SIG-M5 treated with dmso at 0.1 percent for 504 hours (cell line): ENCODE data around the gene AMIGO3.
"Not testable (repeated sequence)": the region's sequence is repeated elsewhere in the genome, so short reads cannot be mapped to it uniquely, and the experiment has no call there.

Source experiments
- DNase-seq: peaks from one replicate; lab custom pipeline; 2025; ENCODE audit not compliant: unreplicated experiment; lab: John Stamatoyannopoulos, UW

Gene AMIGO3

GRCh38 chr3:49689908-49690624, 29.4 kb downstream of the AMIGO3 start:
- not testable (repeated sequence) for DNase-seq

- no peak for DNase-seq
Observed at GRCh38 chr3:49689046-49689907, 30.2 kb downstream of the AMIGO3 start, which contains the start of the genes MST1 and RNF123. Gene MST1, minus strand, starts transcription at chr3:49689474. Its CDS starts 783 bp downstream, at chr3:49688691. Gene RNF123, plus strand, starts transcription at chr3:49689557. Its CDS starts 1,609 bp downstream, at chr3:49691166.

- not testable (repeated sequence) for DNase-seq
Observed at GRCh38 chr3:49688338-49689045, 31.0 kb downstream of the AMIGO3 start.

- DNase-seq, result not testable (repeated sequence)
Observed at GRCh38 chr3:49687424-49687795, 32.1 kb downstream of the AMIGO3 start.

- DNase-seq, result not testable (repeated sequence)
Observed at GRCh38 chr3:49686769-49687423, 32.6 kb downstream of the AMIGO3 start.

GRCh38 chr3:49686346-49686745, 33.1 kb downstream of the AMIGO3 start:
- DNase-seq, result not testable (repeated sequence)

- DNase-seq, result not testable (repeated sequence)
Observed at GRCh38 chr3:49685846-49686245, 33.6 kb downstream of the AMIGO3 start.

- not testable (repeated sequence) for DNase-seq
Observed at GRCh38 chr3:49685103-49685502, 34.4 kb downstream of the AMIGO3 start.

GRCh38 chr3:49684453-49684852, 35.0 kb downstream of the AMIGO3 start:
- not testable (repeated sequence) for DNase-seq

- no peak for DNase-seq
Observed at GRCh38 chr3:49683162-49683561, 36.3 kb downstream of the AMIGO3 start.

GRCh38 chr3:49681543-49681942, 37.9 kb downstream of the AMIGO3 start:
- DNase-seq, result no peak

GRCh38 chr3:49681232-49681522, 38.3 kb downstream of the AMIGO3 start:
- DNase-seq, result no peak

- DNase-seq, result no peak
Observed at GRCh38 chr3:49680493-49681231, 38.8 kb downstream of the AMIGO3 start.

GRCh38 chr3:49675912-49676311, 43.6 kb downstream of the AMIGO3 start:
- no peak for DNase-seq

GRCh38 chr3:49674497-49674983, 44.9 kb downstream of the AMIGO3 start:
- no peak for DNase-seq

GRCh38 chr3:49673715-49674496, 45.6 kb downstream of the AMIGO3 start, which contains the start of gene APEH:
Gene APEH, plus strand, starts transcription at chr3:49674351. Its CDS starts 51 bp downstream, at chr3:49674402.
- DNase-seq, result no peak

- no peak for DNase-seq
Observed at GRCh38 chr3:49673121-49673714, 46.3 kb downstream of the AMIGO3 start.

GRCh38 chr3:49671291-49672288, 47.9 kb downstream of the AMIGO3 start:
- no peak for DNase-seq
